Fibroblast of villous mesenchyme (primary cell): ENCODE results near the gene PAM16. TPM values are rescaled to one million over a fixed set of nuclear protein-coding genes. Genes with fewer than 3 reads are reported as not detected.

Experiments used
- DNase-seq: peaks from one replicate; pipeline ENCODE4 v3.0.0-alpha.2; 2010; ENCODE audit warnings: low read depth
- H3K4me3 ChIP-seq: 2 replicates; pipeline ENCODE4 v1.5.1; 2011; ENCODE audit warnings: low read depth, mild to moderate bottlenecking, low read length
- CTCF ChIP-seq: IDR thresholded peaks from 2 replicates; pipeline ENCODE4 v1.5.1; 2012; ENCODE audit warnings: low read depth, mild to moderate bottlenecking, low read length; ENCODE audit not compliant: insufficient read depth
- total RNA-seq: library from RNA; depleted of rRNA; stranded (reverse); fragments of >200 nt; gene quantifications from 2 replicates; pipeline ENCODE4 v1.2.3, GENCODE V29; 2012

PAM16 gene
- total RNA-seq, 1 donor: 19.9 TPM

DNA sequence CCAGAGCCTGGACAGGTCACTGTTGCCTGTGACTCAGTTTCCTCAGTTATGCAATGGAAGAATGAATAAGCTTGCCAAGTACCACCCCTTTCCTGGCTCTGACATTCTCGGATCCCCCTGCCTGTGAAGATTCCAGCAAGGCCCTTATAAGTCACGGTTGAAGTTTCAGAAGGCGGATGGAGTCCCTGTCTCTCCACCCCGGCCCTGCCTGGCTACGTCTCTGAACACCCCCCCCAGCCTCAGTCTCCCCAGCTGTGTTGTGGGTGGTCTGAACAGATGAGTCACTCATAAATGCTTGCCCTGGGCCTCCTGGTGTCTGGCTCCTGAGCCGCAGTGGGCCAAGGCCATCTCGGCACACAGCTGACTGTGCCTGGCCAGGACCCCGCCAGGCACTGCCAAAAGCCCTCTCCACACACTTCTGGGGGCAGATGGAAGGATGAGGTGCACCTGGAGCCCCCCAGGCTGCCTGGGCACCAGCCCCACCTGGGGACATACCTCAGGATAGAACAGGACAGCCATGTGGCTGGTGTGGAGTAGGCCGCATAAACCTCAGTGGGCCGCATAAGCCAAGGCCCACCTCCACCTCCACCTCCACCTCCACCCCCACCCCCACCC, 35.9 kb upstream of the PAM16 start:
- DNase-seq: no peak
- no peak for TF ChIP-seq CTCF

DNA sequence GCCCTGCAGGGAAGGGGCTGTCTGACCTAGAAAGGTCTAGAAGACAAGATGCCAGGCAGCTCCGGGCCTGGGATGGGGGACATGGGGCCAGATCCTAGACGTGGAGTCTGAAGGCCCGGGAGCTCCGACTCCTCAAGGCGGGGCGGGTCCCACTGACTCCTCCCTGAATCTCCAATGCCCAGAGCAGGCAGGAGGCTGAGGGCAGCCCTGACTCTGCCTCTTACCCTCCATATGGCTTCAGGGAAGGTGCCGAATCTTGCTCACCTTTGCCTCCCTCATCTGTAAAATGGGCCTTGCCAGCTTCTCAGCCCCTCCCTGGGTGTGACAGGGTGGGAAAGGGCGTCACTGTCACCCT, 35.3 kb upstream of the PAM16 start:
- no peak for TF ChIP-seq CTCF
- DNase-seq: no peak
- no peak overlapping the region for H3K4me3 ChIP-seq

More for the DNA sequence above, 35.9 kb upstream of the PAM16 start:
- H3K4me3 ChIP-seq: no peak overlapping the region

GRCh38 chr16:4385789-4386450, 34.8 kb upstream of the PAM16 start:
- DNase-seq: no peak

DNA sequence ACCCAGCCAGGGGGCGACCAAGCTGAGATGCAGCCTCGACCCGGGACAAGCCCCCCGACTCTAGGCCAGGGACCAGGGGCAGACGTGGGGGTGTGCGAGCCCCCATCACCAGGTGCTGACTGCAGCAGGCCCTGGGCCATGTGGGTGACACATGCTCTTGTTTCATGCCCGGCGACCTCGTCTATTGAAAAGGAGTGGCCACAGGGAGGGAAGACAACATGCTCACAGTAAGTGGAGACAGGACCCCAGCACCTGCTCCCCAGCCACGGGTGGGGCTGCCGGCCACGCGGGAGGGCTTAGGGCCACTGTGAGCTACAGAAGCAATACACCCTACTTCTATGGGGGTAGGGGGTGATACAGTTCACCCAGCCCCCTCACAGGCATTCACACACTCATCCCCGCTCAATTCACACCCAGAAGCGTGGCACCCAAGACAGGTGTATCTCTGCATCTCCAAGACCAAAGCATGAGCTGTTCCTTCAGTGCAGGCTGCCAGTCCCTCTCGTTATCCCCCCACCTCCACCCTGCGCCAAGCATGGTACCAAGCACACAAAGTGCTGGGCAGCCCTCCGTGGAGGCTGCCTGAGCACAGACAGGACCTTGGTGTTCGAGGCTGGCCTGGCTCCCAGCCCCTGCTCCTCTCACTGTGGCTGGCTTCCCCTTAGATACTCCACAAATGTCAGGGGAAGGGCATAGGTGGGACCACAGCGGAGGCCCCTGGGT, 34.1 kb upstream of the PAM16 start:
- H3K4me3 ChIP-seq: no peak overlapping the region
- no peak for DNase-seq
- TF ChIP-seq CTCF: no peak

More at GRCh38 chr16:4385789-4386450, 34.8 kb upstream of the PAM16 start:
- no peak for TF ChIP-seq CTCF
- H3K4me3 ChIP-seq: no peak overlapping the region

DNA sequence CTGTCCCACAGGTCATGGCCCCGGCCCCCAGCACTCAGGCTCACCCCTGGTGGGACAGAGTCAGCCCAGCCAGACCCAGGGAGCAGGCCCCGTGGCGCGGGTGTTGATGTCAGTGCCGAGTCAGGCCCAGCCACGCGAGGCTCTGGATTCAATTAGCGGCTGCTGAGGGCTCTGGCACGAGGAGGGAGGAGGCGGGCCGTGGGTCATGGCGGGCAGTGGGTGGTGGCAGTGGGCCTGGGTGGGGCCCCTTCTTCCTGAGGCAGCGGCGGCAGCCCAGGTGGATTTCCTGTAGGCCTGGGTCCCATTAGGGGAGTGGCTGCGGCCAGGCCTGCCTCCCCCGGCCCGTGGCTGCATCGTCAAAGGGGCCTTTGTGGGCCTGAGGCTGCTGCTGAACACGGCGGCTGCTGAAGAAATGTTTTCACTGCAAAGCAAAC, 33.4 kb upstream of the PAM16 start:
- H3K4me3 ChIP-seq: no peak overlapping the region
- no peak for TF ChIP-seq CTCF
- DNase-seq: peak; percentile 62

- no peak for DNase-seq
- no peak overlapping the region for H3K4me3 ChIP-seq
- TF ChIP-seq CTCF: no peak
These were observed 32.7 kb upstream of the PAM16 start for GRCh38 chr16:4383591-4384444.
